HFF-Myc (cell line): Measurements from ENCODE around the gene PTPRH.
"Not testable (repeated sequence)": the region's sequence is repeated elsewhere in the genome, so short reads cannot be mapped to it uniquely, and the experiment has no call there.

Source experiments
- DNase-seq: peaks from one replicate; pipeline ENCODE4 v3.0.0-alpha.2; 2011; ENCODE audit warnings: low read depth; ENCODE audit errors: extremely low read depth
- H3K4me3 ChIP-seq: replicated peaks from 2 replicates; pipeline ENCODE4 v1.5.1; 2011; ENCODE audit warnings: low read depth, mild to moderate bottlenecking, control low read depth, low read length
- CTCF ChIP-seq: IDR thresholded peaks from 2 replicates; pipeline ENCODE4 v1.5.1; 2012; ENCODE audit warnings: mild to moderate bottlenecking, low read depth, low read length, control low read depth; ENCODE audit errors: missing control alignments

PTPRH gene

GRCh38 chr19:55209693-55210472 lies 582 bp upstream of the PTPRH start:
- no peak for TF ChIP-seq CTCF
- peak; percentile 90 for DNase-seq
- no peak overlapping the region for H3K4me3 ChIP-seq

DNA sequence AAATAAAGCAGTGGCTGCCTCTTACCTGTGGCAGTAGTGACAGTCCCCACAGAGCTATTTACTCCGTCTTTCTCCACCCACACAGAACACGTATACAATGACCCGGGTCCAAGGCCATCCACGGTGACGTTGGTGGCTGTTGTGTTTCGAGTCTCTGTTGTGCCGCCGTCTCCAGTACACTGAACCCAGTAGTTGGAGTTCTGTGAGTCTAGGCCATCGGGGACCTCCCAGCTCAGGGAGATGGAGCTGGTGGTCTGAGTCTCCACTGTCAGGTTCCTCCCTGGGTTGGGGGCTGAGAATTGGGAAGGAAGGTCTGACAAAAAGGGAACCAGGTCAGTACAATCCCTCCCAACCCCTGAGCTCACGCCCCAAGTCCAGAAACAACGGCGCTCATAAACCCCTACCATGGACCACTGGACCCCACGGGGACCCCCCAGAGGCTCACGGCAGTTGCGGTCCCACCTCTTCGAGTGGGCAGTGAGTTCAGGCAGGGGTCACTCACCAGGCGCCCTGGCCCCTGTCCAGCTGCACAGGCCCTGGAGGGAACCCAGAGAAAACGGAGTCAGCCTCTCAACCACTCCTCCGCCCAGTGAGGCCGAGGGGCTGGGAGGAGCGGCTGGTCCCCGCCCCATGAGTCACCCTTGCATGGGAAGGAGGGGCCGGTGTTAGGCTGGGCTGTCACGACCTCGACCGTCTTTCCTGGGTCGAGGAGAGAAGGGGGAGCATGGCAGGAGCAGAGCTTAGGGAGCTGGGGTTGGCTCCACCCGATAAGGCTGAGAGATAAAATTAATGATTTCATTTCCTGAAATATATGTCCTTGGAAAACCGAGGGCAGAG lies 2.4 kb downstream of the PTPRH start:
- no peak for TF ChIP-seq CTCF
- H3K4me3 ChIP-seq = no peak overlapping the region
- DNase-seq = peak; percentile 56

DNA sequence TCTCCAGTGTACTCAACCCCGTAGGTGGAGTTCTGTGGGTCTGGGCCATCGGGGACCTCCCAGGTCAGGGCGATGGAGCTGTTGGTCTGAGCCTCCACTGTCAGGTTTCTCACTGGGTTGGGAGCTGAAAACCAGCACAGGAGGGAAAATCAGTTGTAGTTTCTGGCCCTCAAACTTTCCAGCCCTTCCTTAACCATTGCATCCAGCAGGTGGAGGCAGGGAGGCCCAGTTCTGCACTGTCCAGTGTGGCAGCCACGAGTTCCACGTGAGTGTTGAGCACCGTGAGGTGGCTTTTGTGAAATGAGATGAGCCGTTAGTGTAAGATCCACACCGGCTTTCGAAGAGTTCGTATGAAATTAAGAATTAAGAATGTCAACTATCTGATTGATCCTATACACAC lies 7.1 kb downstream of the PTPRH start:
- not testable (repeated sequence) for DNase-seq, H3K4me3 ChIP-seq

DNA sequence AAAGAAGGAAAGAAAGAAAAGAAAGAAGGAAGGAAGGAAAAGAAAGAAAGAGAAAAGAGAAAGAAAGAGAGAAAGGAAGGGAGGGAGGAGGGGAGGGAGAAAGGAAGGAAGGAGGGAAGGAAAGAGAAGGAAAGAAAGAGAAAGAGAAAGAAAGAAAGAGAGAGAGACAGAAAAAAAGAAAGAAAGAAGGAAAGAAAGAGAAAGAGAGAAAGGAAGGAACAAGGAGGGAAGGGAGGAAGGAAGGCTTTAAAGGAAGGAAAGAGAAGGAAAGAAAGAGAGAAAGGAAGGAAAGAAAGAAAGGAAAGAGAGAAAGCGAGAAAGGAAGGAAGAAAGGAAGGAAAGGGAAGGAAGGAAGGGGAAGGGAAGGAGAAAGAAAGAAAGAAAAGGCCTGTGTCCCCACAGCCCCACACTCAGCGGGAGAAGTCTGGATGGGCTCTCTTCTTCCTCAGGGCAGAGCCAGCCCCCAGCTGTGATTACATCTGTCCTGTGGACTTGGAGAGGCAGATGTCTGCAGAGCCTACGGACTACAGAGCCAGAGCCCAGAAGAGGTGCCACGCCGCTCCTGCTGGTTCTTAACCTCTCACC lies 9.6 kb downstream of the PTPRH start:
- no peak for DNase-seq
- TF ChIP-seq CTCF = no peak
- H3K4me3 ChIP-seq = no peak overlapping the region

- no peak for TF ChIP-seq CTCF
- no peak for DNase-seq
- H3K4me3 ChIP-seq = no peak overlapping the region
These were observed 10.7 kb downstream of the PTPRH start for GRCh38 chr19:55198651-55199050.

- no peak for TF ChIP-seq CTCF
- no peak overlapping the region for H3K4me3 ChIP-seq
- DNase-seq = no peak
These were observed 11.8 kb downstream of the PTPRH start for GRCh38 chr19:55197528-55197927.

- TF ChIP-seq CTCF = no peak
- no peak for DNase-seq
- no peak overlapping the region for H3K4me3 ChIP-seq
These were observed 12.5 kb downstream of the PTPRH start for GRCh38 chr19:55196803-55197202.
